OCI-LY3 (cell line): ENCODE results near the gene GALNTL6.

ENCODE experiments used
- H2AFZ ChIP-seq: fragments of 200-600, 300-600 bp; shearing (Covaris generic); 2 replicates; pipeline ENCODE4 v1.6.0; 2014; ENCODE audit warnings: antibody characterized with exemption, low read depth, low read length
- H3K27ac ChIP-seq: fragments of 200-600, 300-600 bp; sonication (generic); 2 replicates; pipeline ENCODE4 v1.5.1; 2014; ENCODE audit warnings: mild to moderate bottlenecking, low read length, moderate library complexity, mixed read lengths
- H3K27me3 ChIP-seq: fragments of 200-600, 300-600 bp; sonication (generic); 2 replicates; pipeline ENCODE4 v1.6.1; 2014; ENCODE audit warnings: low read depth, low read length, mixed read lengths
- H3K36me3 ChIP-seq: fragments of 200-600, 300-600 bp; sonication (generic); replicated peaks from 2 replicates; pipeline ENCODE3; 2014; ENCODE audit warnings: low read depth, low read length, mixed read lengths
- H3K4me1 ChIP-seq: fragments of 300-600, 200-600 bp; sonication (generic); 2 replicates; pipeline ENCODE4 v1.6.1; 2014; ENCODE audit warnings: low read length, mixed read lengths
- H3K4me2 ChIP-seq: fragments of 200-600, 300-600 bp; sonication (generic); 2 replicates; pipeline ENCODE4 v1.6.1; 2014; ENCODE audit warnings: low read length, mixed read lengths
- H3K4me3 ChIP-seq: fragments of 300-600, 200-600 bp; sonication (generic); 2 replicates; pipeline ENCODE4 v1.5.1; 2014; ENCODE audit warnings: antibody characterized with exemption, mild to moderate bottlenecking, low read length, moderate library complexity
- H3K79me2 ChIP-seq: fragments of 300-600, 200-600 bp; shearing (Covaris generic); 2 replicates; pipeline ENCODE4 v1.6.1; 2014; ENCODE audit warnings: mild to moderate bottlenecking, low read length, mixed read lengths
- H3K9ac ChIP-seq: fragments of 300-600, 200-600 bp; shearing (Covaris generic); 2 replicates; pipeline ENCODE4 v1.6.0; 2014; ENCODE audit warnings: mild to moderate bottlenecking, low read length, moderate library complexity
- H3K9me3 ChIP-seq: fragments of 200-600, 300-600 bp; shearing (Covaris generic); 2 replicates; pipeline ENCODE4 v1.6.1; 2014; ENCODE audit warnings: low read length, mixed read lengths; ENCODE audit not compliant: insufficient read depth
- H4K20me1 ChIP-seq: fragments of 200-600, 300-600 bp; sonication (generic); 2 replicates; pipeline ENCODE4 v1.6.1; 2016; ENCODE audit warnings: low read length, mixed read lengths; ENCODE audit not compliant: insufficient read depth
- CTCF ChIP-seq: fragments of 200-600, 300-600 bp; sonication (generic); IDR thresholded peaks from 2 replicates; pipeline ENCODE4 v1.5.1; 2014; ENCODE audit warnings: antibody characterized with exemption, low read length, low read depth
- EZH2phosphoT487 ChIP-seq: fragments of 200-600 bp; shearing (Covaris generic); IDR thresholded peaks from 2 replicates; pipeline ENCODE4 v1.6.1; 2018; ENCODE audit warnings: antibody characterized with exemption, mixed run types, low read depth

GALNTL6 gene

GRCh38 chr4:173024203-173024602, 1211.0 kb downstream of the GALNTL6 start:
- Histone ChIP-seq H3K9ac (no peak overlapping the region), H4K20me1 (no peaks in the 10 kb centered on the region), H3K79me2 (no peaks in the 10 kb centered on the region), H2AFZ (no peak overlapping the region), H3K4me1 (peaks cover 11% of the 10 kb centered on the region; the same call in 1 of the 2 replicates), H3K4me2 (no peak overlapping the region), H3K36me3 (no peaks in the 10 kb centered on the region), H3K9me3 (no peaks in the 10 kb centered on the region), H3K4me3 (no peak overlapping the region), H3K27me3 (peaks cover 12% of the 10 kb centered on the region), H3K27ac (no peak overlapping the region)
- no peak for TF ChIP-seq CTCF
- TF ChIP-seq EZH2phosphoT487 = no peak

- no peaks in the 10 kb centered on the region for H3K79me2 ChIP-seq
- no peaks in the 10 kb centered on the region for H3K9me3 ChIP-seq
- H3K36me3 ChIP-seq = no peaks in the 10 kb centered on the region
- H3K4me2 ChIP-seq = peak overlapping the region; percentile 43
- H3K4me3 ChIP-seq = peak overlapping the region; percentile 37; the same call in 1 of the 2 replicates
- peaks cover 11% of the 10 kb centered on the region; the same call in 1 of the 2 replicates for H3K4me1 ChIP-seq
- no peaks in the 10 kb centered on the region for H4K20me1 ChIP-seq
- H3K27me3 ChIP-seq = peaks cover 4% of the 10 kb centered on the region
- TF ChIP-seq EZH2phosphoT487 (no peak), CTCF (peak; percentile 96)
- H2AFZ ChIP-seq = peak overlapping the region; percentile 76
- no peak overlapping the region for H3K27ac ChIP-seq
- no peak overlapping the region for H3K9ac ChIP-seq
Observed at GRCh38 chr4:173025131-173025530, 1211.9 kb downstream of the GALNTL6 start.

- H3K4me1 ChIP-seq = peaks cover 8% of the 10 kb centered on the region
Observed at GRCh38 chr4:173037242-173037641, 1224.0 kb downstream of the GALNTL6 start.

DNA sequence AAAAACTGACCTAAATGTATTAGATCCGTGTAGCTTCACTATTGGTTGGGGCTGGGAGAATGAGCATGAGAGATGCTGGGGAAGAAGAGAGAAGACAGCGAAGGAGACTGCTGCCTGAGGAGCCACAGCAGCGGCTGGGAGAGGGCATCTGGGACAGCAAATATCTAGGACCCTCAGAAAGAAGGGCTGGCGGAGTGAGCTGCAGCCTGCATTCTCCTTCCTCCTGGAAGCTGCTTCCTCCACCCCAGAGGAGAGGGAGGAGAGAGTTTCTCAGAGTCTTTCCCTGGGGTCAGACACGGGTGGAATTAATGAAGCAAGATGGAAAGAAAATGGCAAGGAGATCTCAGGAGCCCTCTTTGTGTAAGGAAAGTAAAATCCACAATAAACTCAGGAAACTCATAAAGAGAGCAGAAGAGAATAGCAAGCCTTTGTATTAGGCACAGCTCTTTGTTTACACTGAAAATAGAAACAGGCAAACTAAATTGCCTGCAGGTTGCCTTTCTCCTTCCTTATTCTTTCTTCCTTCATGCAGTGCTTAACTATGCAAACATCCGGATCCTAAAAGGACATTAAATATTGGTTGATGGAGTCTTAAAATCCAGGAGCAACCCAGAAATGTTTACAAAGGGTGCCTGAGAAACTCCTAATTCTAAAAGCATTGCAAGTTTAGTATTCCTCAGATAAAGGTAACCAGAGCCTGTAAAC, 1225.1 kb downstream of the GALNTL6 start:
- H3K27ac ChIP-seq = no peak overlapping the region
- no peak overlapping the region for H3K4me3 ChIP-seq
- TF ChIP-seq EZH2phosphoT487 (no peak), CTCF (no peak)
- H3K4me2 ChIP-seq = no peak overlapping the region
- H3K36me3 ChIP-seq = no peaks in the 10 kb centered on the region
- no peaks in the 10 kb centered on the region for H3K9me3 ChIP-seq
- H4K20me1 ChIP-seq = no peaks in the 10 kb centered on the region
- no peaks in the 10 kb centered on the region for H3K79me2 ChIP-seq
- no peaks in the 10 kb centered on the region for H3K27me3 ChIP-seq
- H3K9ac ChIP-seq = no peak overlapping the region
- peaks cover 8% of the 10 kb centered on the region for H3K4me1 ChIP-seq
- H2AFZ ChIP-seq = no peak overlapping the region

More at GRCh38 chr4:173037242-173037641, 1224.0 kb downstream of the GALNTL6 start:
- Histone ChIP-seq H3K4me2 (no peak overlapping the region), H2AFZ (no peak overlapping the region), H3K27me3 (no peaks in the 10 kb centered on the region), H3K36me3 (no peaks in the 10 kb centered on the region), H4K20me1 (no peaks in the 10 kb centered on the region), H3K27ac (no peak overlapping the region), H3K9ac (no peak overlapping the region), H3K4me3 (no peak overlapping the region), H3K9me3 (no peaks in the 10 kb centered on the region), H3K79me2 (no peaks in the 10 kb centered on the region)
- TF ChIP-seq CTCF (no peak), EZH2phosphoT487 (no peak)
